ENCODE data around the gene GADD45B.

GRCh38 chr19:2497186-2497585 is 21.3 kb downstream of the GADD45B start:
- TF ChIP-seq POLR2AphosphoS5 (IDR thresholded peaks at IDR 0.05; ENCODE audit: low read depth, low read length) (no peak), TAF1 (IDR thresholded peaks at IDR 0.05; ENCODE audit: borderline replicate concordance, insufficient read depth, low read length) (no peak), SIN3A (IDR thresholded peaks at IDR 0.05; ENCODE audit: borderline replicate concordance, insufficient read depth, low read length) (no peak), FOXP2 (optimal IDR thresholded peaks at IDR 0.05; ENCODE audit: borderline replicate concordance, extremely low read depth, extremely low read length, insufficient read depth) (no peak)
- TF ChIP-seq, protein P1, sequence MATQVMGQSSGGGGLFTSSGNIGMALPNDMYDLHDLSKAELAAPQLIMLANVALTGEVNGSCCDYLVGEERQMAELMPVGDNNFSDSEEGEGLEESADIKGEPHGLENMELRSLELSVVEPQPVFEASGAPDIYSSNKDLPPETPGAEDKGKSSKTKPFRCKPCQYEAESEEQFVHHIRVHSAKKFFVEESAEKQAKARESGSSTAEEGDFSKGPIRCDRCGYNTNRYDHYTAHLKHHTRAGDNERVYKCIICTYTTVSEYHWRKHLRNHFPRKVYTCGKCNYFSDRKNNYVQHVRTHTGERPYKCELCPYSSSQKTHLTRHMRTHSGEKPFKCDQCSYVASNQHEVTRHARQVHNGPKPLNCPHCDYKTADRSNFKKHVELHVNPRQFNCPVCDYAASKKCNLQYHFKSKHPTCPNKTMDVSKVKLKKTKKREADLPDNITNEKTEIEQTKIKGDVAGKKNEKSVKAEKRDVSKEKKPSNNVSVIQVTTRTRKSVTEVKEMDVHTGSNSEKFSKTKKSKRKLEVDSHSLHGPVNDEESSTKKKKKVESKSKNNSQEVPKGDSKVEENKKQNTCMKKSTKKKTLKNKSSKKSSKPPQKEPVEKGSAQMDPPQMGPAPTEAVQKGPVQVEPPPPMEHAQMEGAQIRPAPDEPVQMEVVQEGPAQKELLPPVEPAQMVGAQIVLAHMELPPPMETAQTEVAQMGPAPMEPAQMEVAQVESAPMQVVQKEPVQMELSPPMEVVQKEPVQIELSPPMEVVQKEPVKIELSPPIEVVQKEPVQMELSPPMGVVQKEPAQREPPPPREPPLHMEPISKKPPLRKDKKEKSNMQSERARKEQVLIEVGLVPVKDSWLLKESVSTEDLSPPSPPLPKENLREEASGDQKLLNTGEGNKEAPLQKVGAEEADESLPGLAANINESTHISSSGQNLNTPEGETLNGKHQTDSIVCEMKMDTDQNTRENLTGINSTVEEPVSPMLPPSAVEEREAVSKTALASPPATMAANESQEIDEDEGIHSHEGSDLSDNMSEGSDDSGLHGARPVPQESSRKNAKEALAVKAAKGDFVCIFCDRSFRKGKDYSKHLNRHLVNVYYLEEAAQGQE (IDR thresholded peaks at IDR 0.05; ENCODE audit: insufficient read depth in 1 of 2, low read depth in 2 of 2, low read length in 2 of 2): no peak

Measured in PFSK-1 (cell line).